ENCODE data around the gene CREG2. TPM values are rescaled to one million over a fixed set of nuclear protein-coding genes. Genes with fewer than 3 reads are reported as not detected.

The CREG2 gene, protein sequence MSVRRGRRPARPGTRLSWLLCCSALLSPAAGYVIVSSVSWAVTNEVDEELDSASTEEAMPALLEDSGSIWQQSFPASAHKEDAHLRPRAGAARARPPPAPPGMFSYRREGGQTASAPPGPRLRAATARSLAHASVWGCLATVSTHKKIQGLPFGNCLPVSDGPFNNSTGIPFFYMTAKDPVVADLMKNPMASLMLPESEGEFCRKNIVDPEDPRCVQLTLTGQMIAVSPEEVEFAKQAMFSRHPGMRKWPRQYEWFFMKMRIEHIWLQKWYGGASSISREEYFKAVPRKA
- total RNA-seq = under 1 TPM in 1 of 3 donors, not detected in 2; under 0.01 TPM

GRCh38 chr2:101387151-101387834 is at the start of gene CREG2:
TSS of gene CREG2 (minus strand) at chr2:101387503. CDS start at chr2:101387457, 46 bp downstream.
- H3K4me3 ChIP-seq = peak within 1 kb of the TSS; percentile 35 to 71 (median 51)
- peak; percentile 18 to 55 for DNase-seq (ENCODE audit: low spot score in 2 of 2)
- peak in 1 of 3 donors; percentile 51 for TF ChIP-seq CTCF (IDR thresholded peaks at IDR 0.05)
- no peak for TF ChIP-seq POLR2A (IDR thresholded peaks at IDR 0.05)
- no peak for TF ChIP-seq POLR2AphosphoS5 (IDR thresholded peaks at IDR 0.05)
- no peaks in the 10 kb centered on the region for H3K9me3 ChIP-seq
- H3K36me3 ChIP-seq = no peaks in the 10 kb centered on the region
- H3K27ac ChIP-seq = no peak within 1 kb of the TSS
- intact Hi-C loops (cut with DNase I; ENCODE audit: low total_unique reads) = no loop called here
- H3K4me1 ChIP-seq = no peaks in the 10 kb centered on the region
- peaks cover 0 to 5% of the 10 kb centered on the region in 2 donors for H3K27me3 ChIP-seq

- Histone ChIP-seq H3K27me3 (no peaks in the 10 kb centered on the region), H3K9me3 (no peaks in the 10 kb centered on the region), H3K27ac (peak overlapping the region; percentile 52 to 59), H3K36me3 (no peaks in the 10 kb centered on the region), H3K4me1 (no peaks in the 10 kb centered on the region), H3K4me3 (peak overlapping the region in 2 of 3 donors; percentile 29 to 52)
- intact Hi-C loops (cut with DNase I; ENCODE audit: low total_unique reads) = no loop called here
- TF ChIP-seq POLR2AphosphoS5 (IDR thresholded peaks at IDR 0.05) = no peak
- no peak for TF ChIP-seq POLR2A (IDR thresholded peaks at IDR 0.05)
- DNase-seq (ENCODE audit: low spot score in 2 of 2) = no peak
Observed at GRCh38 chr2:101435001-101435862, 47.9 kb upstream of the CREG2 start.

- Histone ChIP-seq H3K36me3 (no peaks in the 10 kb centered on the region), H3K9me3 (no peaks in the 10 kb centered on the region), H3K4me3 (no peak overlapping the region), H3K27ac (no peak overlapping the region), H3K27me3 (no peaks in the 10 kb centered on the region), H3K4me1 (no peaks in the 10 kb centered on the region)
- intact Hi-C loops (cut with DNase I; ENCODE audit: low total_unique reads) = no loop called here
- TF ChIP-seq POLR2A (IDR thresholded peaks at IDR 0.05) (no peak), CTCF (IDR thresholded peaks at IDR 0.05) (no peak), POLR2AphosphoS5 (IDR thresholded peaks at IDR 0.05) (no peak)
- no peak for DNase-seq (ENCODE audit: low spot score in 2 of 2)
Observed at GRCh38 chr2:101433465-101433864, 46.2 kb upstream of the CREG2 start.

DNA sequence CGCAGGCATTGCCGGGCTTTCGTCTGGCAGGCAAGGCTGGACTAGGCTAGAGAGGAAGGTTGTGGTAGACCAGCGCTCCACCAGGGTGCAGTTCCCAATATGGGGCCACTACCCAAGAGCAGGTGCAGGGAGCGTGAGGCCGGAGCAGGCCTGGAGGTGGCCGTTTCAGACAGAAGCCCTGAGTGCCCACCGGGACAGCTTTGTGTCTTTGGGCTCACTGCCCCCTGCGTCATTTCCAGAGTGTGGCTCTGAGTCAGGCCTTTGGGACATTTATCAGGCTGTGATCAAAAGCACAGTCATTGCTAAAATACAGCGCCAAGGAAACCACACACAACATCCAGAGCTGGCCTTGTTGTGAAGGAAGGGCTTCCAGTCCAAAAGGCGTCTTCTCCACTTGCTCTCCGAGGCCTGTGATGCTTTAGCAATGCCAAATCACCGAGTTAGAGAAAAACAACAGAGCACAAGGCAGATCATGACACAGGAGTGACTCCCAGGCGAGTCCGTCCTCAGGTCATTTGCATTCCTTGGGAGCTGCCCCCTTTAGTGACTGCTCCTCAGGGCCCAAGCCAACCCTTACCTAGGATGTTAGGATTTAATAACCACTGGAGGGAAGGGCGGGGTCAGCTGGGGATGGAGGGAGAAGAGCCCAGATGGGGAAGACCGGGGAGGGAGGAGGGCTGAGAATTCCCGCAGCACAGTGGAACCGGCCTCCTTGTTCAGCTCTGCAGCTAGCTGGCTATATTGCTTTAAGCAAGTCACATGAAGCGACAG is 45.3 kb upstream of the CREG2 start:
- intact Hi-C loops (cut with DNase I; ENCODE audit: low total_unique reads) = no loop called here
- no peak overlapping the region for H3K4me3 ChIP-seq
- no peak for TF ChIP-seq POLR2AphosphoS5 (IDR thresholded peaks at IDR 0.05)
- no peak for TF ChIP-seq CTCF (IDR thresholded peaks at IDR 0.05)

DNA sequence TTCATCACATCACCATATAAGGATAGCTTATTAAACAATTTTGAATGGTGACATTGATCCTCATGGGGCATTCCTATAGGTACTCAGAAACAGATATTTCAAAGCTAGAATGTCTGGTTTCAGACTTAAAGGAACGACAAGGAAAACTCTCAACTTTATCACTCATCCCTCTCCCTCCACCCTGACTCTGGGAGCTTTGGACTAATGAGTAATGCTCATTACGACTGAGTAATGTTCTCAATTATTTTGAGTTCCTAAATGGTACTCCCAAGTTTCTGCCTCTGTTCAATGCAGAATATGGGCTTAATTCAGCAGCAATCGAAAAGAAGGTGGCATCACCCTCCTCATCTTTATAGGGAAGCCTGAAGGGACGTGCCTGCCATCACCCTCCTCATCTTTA is 44.2 kb upstream of the CREG2 start:
- Histone ChIP-seq H3K36me3 (no peaks in the 10 kb centered on the region), H3K27me3 (no peaks in the 10 kb centered on the region), H3K4me1 (no peaks in the 10 kb centered on the region), H3K9me3 (no peaks in the 10 kb centered on the region), H3K27ac (no peak overlapping the region), H3K4me3 (no peak overlapping the region)
- intact Hi-C loops (cut with DNase I; ENCODE audit: low total_unique reads) = no loop called here
- no peak for DNase-seq (ENCODE audit: low spot score in 2 of 2)
- TF ChIP-seq POLR2AphosphoS5 (IDR thresholded peaks at IDR 0.05) (no peak), CTCF (IDR thresholded peaks at IDR 0.05) (no peak), POLR2A (IDR thresholded peaks at IDR 0.05) (no peak)

More for the DNA sequence above, 45.3 kb upstream of the CREG2 start:
- DNase-seq (ENCODE audit: low spot score in 2 of 2) = no peak
- H3K4me1 ChIP-seq = no peaks in the 10 kb centered on the region
- H3K36me3 ChIP-seq = no peaks in the 10 kb centered on the region
- no peaks in the 10 kb centered on the region for H3K9me3 ChIP-seq
- no peak overlapping the region for H3K27ac ChIP-seq
- no peaks in the 10 kb centered on the region for H3K27me3 ChIP-seq
